Measurements from ENCODE around the gene NTM.
"Not testable (repeated sequence)": the region's sequence is repeated elsewhere in the genome, so short reads cannot be mapped to it uniquely, and the experiment has no call there.

Gene NTM

DNA sequence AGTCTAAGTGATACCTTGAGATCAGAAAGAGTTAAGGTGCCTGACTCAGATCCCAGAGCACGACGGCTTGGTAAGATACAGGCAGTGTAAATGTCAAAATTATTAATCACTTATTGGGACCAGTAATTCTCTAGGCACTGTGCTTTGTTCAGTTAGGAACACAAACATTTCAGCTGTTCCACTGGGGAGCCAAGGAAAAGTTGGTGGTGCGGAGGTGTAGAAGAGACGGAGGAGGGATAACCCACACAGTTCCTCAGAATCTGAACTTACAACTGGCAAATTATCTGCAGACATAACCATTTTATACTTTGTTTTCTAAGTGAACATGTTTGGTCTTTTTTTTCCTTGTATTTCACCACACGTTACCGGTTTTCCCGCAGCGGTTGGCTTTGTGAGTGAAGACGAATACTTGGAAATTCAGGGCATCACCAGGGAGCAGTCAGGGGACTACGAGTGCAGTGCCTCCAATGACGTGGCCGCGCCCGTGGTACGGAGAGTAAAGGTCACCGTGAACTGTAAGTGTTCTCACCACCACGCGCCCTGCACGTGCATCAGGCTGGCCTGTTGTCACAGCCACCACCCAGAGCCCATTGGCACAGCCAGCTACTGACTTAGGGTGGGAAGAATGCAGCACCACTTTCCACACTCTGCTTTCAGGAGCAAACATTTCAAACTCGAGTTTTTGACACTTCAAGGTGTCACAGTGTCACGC lies 937.0 kb downstream of the NTM start:
- no peak for DNase-seq

DNA sequence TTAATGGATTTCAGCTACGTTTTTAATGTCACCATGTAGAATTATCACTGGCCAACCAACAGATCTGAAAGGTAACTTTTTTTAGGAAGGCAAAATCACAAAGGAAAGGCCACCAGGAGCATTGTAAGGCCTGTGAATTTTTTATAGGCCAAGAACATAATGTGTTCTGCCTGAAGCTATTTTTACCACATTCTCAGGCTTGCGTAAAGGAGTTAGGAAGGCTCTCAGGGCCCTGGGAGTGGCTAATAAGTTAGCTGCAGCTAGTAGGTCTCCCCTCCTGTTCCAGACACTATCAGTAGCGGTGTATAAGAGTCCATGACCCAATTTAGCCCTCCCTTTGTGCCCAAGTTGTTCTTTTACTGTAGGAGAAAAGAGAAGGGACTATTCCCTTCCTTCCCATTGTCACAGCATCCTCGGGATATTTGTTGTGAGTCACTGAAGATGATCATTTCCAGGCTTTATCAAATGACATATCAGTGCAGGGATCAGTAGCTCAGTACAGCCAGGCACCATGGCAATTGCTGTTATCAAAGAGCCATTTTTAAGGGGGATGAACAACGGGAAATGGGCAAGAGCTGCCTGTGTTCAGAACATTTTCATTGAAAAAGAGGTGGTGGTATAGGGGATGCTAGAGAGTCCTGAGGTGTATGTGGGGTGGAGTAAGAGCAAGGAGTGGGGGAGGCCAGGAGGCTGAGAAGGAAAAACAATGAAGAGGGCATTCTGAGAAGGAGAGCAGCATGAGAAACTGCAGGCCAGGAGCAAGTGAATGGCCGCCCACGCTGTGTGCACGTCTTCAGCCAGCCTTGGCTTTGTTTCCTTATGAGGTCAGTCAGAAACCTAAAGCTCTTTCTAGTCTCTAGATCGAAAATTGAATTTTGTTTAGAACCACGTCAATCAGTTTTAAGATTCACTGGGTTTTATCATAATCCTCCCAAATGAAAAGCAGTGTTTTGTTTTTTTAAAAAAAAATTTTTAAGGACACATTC lies 940.3 kb downstream of the NTM start:
- DNase-seq: no peak

DNA sequence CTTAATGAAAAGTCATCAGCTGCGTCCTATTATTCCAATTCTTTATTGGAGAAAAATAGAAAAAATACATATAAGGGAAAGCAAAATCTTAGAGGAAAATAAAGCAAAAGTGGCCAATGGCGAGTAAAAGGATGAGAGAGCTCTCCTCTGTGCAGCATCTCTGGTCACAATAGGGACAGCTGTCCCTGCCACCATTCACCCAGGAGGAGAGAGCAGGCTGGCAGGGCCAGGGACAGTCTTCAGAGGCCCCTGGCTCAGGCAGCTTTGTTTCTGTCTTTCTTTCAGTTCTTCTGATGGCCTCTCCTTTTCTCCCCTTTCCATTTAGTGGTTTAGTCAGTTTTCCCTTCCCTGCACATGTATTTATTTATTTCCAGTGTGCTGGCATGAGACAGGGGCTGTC lies 941.3 kb downstream of the NTM start:
- no peak for DNase-seq

- no peak for DNase-seq
These were observed 941.7 kb downstream of the NTM start for GRCh38 chr11:132312161-132312560.

GRCh38 chr11:132312701-132313111 lies 942.3 kb downstream of the NTM start:
- peak; percentile 29 for DNase-seq

DNA sequence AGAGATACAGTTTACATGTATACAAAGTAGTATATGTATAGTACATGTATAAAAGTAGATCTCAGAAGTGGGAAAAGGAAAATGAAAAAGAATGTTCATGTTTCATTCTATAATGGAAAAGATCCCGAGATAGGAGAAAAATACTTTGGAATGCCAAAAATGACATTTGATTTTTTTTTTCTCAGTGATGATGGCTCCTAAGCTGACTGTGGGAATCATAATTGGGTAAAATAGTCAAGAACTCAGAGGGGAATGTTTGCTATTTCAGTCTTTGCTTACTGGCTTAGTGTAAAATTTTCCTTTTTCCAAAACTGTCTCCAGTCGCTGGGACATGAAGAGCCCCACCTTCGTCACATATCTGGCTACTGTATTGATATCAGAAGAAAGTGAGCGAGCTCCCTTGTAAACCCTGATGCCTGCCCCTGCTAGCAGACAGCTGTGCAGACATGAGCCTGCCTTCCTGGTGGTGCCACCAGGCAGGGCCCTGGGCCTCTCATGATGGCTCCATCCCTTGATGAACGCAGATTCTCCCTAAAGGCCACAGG lies 944.6 kb downstream of the NTM start:
- DNase-seq: no peak

DNA sequence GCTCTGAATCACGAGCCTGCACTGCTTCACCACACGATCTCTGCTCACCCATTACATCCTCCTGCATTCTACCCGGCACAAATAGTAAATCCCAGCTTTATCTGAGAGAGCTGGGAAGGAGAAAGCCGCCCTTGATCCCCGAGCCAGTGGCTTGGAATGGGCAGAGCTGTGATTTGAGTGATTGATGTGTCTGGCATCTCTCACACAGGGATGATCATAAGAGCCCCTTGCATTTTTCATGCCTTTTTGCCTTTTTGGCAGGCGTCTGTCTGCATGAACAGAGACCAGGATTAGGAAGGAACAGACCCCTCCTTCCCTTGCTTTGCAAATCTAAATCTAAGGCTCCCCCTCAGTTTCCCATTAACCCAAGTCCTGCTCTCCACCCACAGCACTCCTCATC lies 945.3 kb downstream of the NTM start:
- no peak for DNase-seq

DNA sequence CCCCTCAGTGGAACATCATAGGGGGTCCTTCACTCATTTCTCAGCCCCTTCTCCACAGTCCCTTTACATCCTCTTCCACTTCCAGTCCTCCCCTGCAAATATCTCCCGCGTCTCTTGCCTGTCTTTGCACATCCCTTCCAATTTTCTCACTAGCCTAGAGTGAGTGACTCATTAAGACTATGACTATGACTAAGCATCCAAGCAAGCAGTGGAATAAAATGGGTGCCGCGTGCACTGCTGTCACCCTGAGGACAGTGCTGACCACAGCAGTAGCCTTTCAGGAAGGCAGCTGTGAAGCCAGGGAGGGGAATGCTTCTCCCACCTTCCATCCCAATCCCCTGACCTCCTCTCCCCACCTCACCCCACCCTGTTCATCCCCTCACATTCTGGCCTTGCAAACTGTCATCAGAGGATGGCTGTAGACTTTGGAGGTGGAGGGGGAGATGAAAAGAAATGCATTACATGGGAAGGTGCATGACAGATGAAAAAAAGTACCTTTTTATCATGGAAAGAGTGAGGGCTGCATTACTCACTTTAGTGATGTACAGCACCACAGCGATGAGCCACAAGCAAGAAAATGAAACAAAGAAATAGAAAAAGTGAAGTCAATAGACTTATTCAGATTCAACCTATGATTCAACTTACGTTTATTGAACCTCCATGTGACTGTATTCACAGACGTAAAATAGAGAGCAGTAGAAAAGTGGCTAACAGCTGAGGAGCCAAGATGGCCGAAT lies 948.2 kb downstream of the NTM start:
- peak; percentile 15 for DNase-seq

DNA sequence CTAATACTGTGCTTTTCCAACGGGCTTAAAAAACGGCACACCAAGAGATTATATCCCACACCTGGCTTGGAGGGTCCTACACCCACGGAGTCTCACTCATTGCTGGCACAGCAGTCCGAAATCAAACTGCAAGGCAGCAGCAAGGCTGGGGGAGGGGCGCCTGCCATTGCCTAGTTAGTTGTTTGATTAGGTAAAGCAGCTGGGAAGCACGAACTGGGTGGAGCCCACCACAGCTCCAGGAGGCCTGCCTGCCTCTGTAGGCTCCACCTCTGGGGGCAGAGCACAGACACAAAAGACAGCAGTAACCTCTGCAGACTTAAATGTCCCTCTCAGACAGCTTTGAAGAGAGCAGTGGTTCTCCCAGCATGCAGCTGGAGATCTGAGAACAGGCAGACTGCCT lies 949.0 kb downstream of the NTM start:
- DNase-seq: not testable (repeated sequence)

DNA sequence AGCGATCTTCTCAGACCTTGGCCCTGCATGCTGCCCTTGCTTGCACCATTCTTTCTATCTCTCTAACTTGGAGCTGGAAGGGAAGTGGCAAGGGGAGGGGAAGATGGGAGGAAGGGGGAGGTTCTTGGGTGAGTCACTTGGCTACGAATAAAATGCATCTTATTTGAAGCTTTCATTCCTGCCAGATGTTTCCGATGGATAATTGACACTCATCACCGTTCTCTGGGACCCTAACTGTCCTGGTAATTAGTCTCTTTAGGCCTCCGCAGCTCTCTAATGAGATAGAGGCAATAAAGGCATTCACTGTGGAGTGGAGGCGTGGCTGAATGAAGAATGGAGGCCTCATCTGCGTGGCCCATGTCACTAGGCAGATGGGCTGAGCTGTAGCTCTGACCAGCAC lies 960.1 kb downstream of the NTM start:
- DNase-seq: no peak

DNA sequence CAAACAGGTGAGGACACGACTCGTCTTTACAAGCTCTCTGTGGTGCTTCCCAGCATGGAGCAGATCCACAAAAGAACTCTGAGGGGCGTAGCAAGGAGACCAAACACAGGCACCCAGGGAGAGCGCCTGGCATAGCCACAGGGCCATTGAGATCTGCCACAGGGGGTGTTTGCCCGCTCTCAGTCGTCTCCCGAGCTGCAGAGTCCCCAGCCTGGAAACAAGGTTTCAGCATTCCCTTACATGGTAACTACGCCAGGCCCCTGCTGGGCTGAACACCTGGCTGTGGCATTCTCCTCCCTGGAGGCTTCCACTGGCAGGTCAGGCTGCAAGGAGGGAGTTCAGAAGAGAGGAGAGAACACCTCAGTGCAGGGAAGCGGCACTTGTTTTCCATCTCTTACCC lies 962.1 kb downstream of the NTM start:
- DNase-seq: no peak

GRCh38 chr11:132334769-132335280 lies 964.4 kb downstream of the NTM start:
- DNase-seq: no peak

GRCh38 chr11:132335311-132335710 lies 964.9 kb downstream of the NTM start:
- DNase-seq: no peak

- no peak for DNase-seq
These were observed 966.5 kb downstream of the NTM start for GRCh38 chr11:132336781-132337535.

- no peak for DNase-seq
These were observed 967.5 kb downstream of the NTM start for GRCh38 chr11:132337819-132338416.

GRCh38 chr11:132342408-132342807 lies 972.0 kb downstream of the NTM start:
- no peak for DNase-seq

DNA sequence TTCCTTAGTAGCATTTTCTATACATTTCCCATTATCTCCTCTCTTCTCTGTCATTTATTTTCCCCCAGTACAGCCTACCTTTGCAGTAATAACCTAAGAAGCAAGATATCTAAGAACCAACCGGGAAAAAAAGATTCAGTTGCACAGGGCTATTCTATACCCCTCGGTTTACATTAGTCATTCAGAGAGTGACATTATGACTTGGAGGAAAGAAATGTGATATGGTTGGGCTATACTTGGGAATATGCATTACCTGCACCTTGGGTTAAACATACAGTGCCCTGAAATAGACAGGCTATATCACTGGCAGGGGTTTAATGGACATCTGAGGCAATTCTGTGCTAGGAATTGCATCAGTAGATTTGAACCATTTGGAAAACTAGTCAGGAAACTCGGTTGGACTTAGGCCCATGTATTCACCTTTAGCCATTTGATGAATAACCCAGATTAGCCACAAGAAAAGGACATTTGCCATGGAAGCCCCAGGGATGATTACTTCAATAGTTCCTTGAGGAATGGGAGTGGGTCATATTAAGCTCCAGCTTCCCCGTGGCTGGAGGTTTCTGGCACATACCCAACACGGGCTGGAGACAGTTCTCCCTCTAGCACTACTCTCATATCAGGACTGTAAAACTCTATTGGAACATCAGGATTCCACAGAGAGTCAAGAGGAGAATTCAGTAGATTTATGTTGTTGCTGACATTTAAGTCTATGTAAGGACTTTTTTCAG lies 973.2 kb downstream of the NTM start:
- DNase-seq: peak; percentile 52

DNA sequence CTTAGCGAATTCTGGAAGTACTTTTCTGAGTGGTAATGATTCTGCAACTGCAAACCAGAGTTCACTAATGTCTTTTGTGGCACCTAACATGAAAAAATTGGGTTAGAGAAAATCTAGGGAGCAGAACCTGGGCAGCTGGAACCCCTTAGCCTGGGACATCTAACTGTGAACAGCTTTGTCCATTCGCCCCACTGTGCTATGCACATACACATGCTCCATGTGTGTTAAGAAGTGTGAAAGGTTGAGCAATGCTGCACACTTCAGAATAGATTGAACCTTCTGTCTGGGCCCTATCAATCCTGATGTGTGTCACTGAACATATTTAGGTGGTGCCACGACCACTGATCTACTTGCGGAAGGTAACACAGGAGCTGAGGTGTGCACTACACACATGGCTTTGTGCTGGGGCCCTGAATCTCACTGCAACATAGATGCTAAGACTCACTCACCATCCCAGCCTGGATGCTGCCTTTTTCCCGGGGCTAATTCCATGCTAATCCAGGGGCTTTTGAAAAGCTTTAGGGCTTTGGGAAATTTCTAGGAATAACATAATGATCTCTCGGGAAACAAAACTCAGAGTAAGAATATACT lies 976.2 kb downstream of the NTM start:
- no peak for DNase-seq

DNA sequence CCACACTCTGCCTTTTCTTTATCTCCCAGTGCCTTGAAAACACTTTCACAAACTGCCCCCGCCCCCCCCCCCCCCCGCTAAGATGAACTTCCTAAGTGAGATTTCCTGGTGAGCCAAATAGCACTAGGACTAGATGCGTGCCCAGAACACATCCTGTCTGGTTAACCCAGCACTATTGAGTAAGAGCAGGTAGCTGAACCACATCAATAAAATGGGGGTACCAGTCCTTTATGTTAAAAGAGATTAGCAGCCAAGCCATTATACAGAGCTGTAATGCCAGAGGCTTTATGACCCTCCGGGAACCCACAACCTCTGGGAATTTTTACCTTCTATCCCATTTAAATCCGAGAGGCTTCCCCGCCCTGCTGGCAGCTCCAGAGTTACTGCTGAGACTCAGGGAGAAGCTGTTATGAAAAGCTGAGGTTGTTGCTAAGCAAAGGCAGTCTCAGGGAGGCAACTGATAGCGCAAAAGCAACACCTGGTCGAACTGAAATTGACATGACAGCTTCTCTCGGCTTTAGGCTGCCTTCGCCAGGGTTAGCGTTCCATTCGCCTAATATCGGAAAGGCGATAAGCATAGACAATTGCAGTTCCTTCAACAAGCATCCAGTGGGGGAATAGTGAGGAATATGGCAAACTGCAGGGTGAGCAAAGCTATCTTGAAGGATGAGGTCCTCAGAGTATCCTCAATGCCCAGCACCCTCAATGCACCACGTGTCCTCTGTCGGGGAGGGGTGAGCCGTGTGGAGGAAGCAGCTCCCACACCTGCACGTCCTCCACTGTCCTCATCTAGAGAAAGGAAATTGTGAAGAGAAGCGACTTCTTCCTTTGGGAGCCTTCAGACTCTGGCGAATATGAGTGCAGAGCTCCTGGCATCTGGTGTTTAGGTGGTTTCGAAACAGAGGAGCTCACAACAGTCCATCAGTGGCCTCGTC lies 977.0 kb downstream of the NTM start:
- DNase-seq: peak; percentile 39

Data from activated CD4-positive, alpha-beta T cell treated with anti-CD3 and anti-CD28 coated beads, Interleukin-2, amount 50 U/mL, for 16 hours (primary cell).